SK-N-MC (cell line): ENCODE data around the gene TMEM247.

Source experiments
- DNase-seq: peaks from one replicate; pipeline ENCODE4 v3.0.0-alpha.2; 2011; ENCODE audit warnings: low read depth, low spot score
- H3K27ac ChIP-seq: fragments of 200-600 bp; sonication (generic); 2 replicates; pipeline ENCODE4 v1.5.1; 2016; ENCODE audit warnings: mixed run types
- H3K36me3 ChIP-seq: fragments of 200-600 bp; sonication (generic); 2 replicates; pipeline ENCODE4 v1.6.1; 2017; ENCODE audit warnings: antibody characterized with exemption, low read length, mixed read lengths; ENCODE audit not compliant: insufficient read depth
- H3K4me3 ChIP-seq: fragments of 200-600 bp; sonication (generic); 2 replicates; pipeline ENCODE4 v1.5.1; 2016
- H3K9ac ChIP-seq: fragments of 200-600 bp; sonication (generic); 2 replicates; pipeline ENCODE4 v1.8.0; 2017; ENCODE audit warnings: mixed run types, mixed read lengths; ENCODE audit not compliant: insufficient read length
- H3K9me3 ChIP-seq: fragments of 200-600 bp; sonication (generic); 2 replicates; pipeline ENCODE4 v1.6.1; 2017; ENCODE audit warnings: low read depth, mild to moderate bottlenecking, antibody characterized with exemption, low read length, moderate library complexity, mixed read lengths
- EZH2 ChIP-seq: fragments of 200-600 bp; sonication (generic); IDR thresholded peaks from one replicate; pipeline ENCODE4 v1.6.1; 2017; ENCODE audit warnings: antibody characterized with exemption
- FOXP2 ChIP-seq: optimal IDR thresholded peaks from 2 replicates; pipeline ENCODE3; 2011; ENCODE audit warnings: mild to moderate bottlenecking, moderate library complexity; ENCODE audit not compliant: insufficient read depth; ENCODE audit errors: extremely low read length, control extremely low read depth
- POLR2AphosphoS5 ChIP-seq: IDR thresholded peaks from 2 replicates; pipeline ENCODE4 v1.6.1; 2012; ENCODE audit warnings: mild to moderate bottlenecking, low read depth, low read length, borderline replicate concordance

TMEM247 gene

DNA sequence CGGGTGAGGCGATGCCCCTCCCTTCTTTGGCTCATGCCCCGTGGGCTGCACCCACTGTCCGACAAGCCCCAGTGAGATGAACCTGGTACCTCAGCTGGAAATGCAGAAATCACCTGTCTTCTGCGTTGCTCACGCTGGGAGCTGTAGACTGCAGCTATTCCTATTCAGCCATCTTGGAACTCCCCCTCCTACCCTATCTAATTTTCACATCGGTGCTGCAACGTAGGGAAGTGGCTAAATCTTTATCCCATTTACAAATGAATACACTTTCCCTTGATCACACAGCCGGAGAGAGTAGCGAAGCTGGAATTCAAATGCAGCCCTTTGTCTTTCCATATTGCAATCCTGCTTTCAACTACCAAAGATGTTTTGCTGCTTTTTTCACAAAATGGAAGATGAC, 1.4 kb upstream of the TMEM247 start:
- Histone ChIP-seq H3K4me3 (no peak overlapping the region), H3K27ac (no peak overlapping the region), H3K9ac (no peak overlapping the region), H3K36me3 (no peaks in the 10 kb centered on the region), H3K9me3 (no peaks in the 10 kb centered on the region)
- no peak for TF ChIP-seq POLR2AphosphoS5
- TF ChIP-seq EZH2 = no peak
- no peak for TF ChIP-seq FOXP2
- no peak for DNase-seq

- Histone ChIP-seq H3K9me3 (no peaks in the 10 kb centered on the region), H3K4me3 (no peak overlapping the region), H3K9ac (no peak overlapping the region), H3K36me3 (no peaks in the 10 kb centered on the region), H3K27ac (no peak overlapping the region)
- no peak for DNase-seq
- TF ChIP-seq EZH2 (no peak), FOXP2 (no peak), POLR2AphosphoS5 (no peak)
These were observed 1.2 kb downstream of the TMEM247 start for GRCh38 chr2:46480562-46480961.

DNA sequence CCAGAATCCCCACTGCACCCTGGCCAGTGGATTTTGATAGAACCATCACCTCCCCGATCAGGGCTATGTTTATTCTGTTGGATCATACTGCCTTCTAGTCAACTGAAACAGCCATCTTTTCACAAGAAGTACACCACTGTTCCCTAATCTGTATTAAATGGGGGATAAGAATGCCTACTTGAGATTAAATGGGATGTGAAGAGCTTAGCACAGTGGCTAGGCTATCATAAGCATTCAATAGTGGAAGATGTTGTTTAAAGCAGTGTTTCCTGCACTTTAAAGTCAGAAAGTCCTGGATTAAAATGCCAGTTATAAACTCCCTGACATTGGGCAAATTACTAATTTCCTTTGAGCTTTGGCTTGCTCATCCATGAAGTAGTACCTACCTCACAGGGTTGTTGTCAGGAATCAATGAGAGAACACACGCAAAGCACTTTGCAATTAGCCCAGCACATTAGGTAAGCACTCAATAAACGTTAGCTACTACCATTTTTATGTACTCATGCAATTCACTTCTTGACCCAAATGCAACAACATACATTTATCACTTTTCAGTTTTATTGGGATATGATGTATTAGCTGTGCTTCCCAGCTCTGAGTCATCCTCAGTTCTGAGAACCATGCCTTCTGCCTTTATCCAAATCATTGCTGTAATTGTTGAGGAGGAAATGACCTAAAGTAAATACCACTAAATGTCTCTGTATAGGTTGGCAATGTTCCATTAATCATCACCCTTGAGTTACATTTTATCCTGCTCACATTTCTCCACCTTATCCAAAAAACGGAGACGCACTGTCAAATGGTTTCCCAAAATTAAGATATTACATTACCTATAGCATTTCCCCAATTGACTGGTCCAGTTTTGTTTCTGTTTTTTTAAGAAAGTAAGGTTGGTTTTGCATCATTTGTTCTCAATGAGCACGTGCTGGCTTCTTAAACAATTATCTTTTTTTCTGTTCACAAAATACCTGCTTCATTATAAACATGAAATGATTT, 2.1 kb downstream of the TMEM247 start:
- Histone ChIP-seq H3K9ac (no peak overlapping the region), H3K4me3 (no peak overlapping the region), H3K9me3 (no peaks in the 10 kb centered on the region), H3K36me3 (no peaks in the 10 kb centered on the region), H3K27ac (no peak overlapping the region)
- DNase-seq = no peak
- no peak for TF ChIP-seq EZH2
- no peak for TF ChIP-seq FOXP2
- TF ChIP-seq POLR2AphosphoS5 = no peak

DNA sequence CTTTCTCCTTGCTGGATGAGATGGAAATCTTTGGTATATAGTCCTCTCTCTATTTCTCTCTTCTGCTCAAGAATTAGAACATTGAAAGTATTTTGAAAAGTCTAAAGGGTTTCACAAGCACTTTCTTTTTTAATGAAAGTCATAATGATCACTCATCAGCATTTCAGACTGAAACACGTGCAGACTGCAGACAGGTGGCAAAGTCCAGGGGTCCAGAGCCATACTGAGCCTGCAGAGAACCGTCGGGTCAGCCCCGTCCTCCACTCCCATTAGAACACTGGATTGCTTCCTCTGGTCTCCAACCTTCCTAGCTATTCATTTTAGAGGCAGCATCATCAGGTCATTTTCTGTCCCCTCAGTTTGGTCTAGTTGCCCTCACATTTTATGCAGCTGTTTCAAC, 3.1 kb downstream of the TMEM247 start:
- TF ChIP-seq POLR2AphosphoS5 (no peak), FOXP2 (no peak), EZH2 (no peak)
- Histone ChIP-seq H3K4me3 (no peak overlapping the region), H3K9me3 (no peaks in the 10 kb centered on the region), H3K36me3 (no peaks in the 10 kb centered on the region), H3K9ac (no peak overlapping the region), H3K27ac (no peak overlapping the region)
- DNase-seq = no peak

- H3K27ac ChIP-seq = no peak overlapping the region
- no peak overlapping the region for H3K9ac ChIP-seq
- H3K9me3 ChIP-seq = no peaks in the 10 kb centered on the region
- H3K36me3 ChIP-seq = no peaks in the 10 kb centered on the region
- DNase-seq = no peak
- no peak overlapping the region for H3K4me3 ChIP-seq
- TF ChIP-seq EZH2 (no peak), FOXP2 (no peak), POLR2AphosphoS5 (no peak)
These were observed 5.6 kb downstream of the TMEM247 start for GRCh38 chr2:46485002-46485401.

DNA sequence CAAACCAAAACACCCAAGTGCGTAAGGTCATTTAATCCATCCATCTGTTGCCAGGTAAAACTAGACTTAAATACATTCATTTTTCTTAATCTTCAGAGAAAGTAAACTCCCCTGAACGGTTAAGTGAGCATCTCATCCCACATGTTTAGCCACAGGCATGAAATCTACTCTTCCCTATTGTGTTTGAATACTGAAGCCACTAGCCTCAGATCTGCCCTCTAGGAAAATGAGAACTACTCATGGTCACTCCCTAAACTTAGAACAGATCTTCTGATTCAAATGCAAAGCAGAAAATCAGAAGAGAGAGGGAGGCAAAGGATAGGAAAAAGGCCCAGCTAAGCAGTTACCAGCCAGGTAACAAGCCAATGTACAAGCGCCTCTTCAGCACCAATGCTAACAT, 7.1 kb downstream of the TMEM247 start:
- no peak overlapping the region for H3K9ac ChIP-seq
- no peak for TF ChIP-seq EZH2
- TF ChIP-seq FOXP2 = no peak
- TF ChIP-seq POLR2AphosphoS5 = no peak
- no peak overlapping the region for H3K4me3 ChIP-seq
- no peak for DNase-seq
- no peaks in the 10 kb centered on the region for H3K36me3 ChIP-seq
- no peaks in the 10 kb centered on the region for H3K9me3 ChIP-seq
- H3K27ac ChIP-seq = no peak overlapping the region

DNA sequence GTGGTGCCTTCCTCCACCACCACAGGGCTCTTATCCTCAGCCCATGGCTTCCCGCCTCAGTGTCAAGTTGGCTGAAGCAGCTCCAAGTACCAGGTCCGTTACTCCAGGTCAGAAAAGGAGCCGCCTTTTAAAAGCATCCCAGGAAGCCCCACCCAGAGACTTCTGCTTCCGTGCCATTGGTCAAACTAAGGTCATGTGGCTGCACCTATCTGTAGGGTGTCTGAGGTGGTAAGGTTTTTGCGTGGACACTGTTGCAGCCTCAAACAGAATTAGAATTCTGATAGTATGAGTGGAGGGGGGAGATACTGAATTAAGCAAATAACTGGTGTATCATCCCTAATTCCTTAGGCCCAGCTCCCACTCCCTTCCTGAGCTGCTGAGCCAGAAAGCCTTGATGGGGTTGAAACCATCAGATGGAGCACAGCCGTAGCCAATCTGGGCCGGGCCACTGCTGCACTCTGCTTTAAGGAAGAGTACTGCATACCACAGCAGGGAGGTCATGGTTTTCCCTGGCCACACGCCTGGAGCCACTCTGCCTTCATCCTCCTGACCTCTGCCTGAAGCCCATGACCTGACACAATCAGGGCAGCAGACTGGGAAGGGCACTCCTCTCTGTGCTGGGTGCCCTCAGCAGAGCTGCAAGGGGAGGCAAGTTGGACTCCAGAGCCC, 8.4 kb downstream of the TMEM247 start:
- Histone ChIP-seq H3K9me3 (no peaks in the 10 kb centered on the region), H3K4me3 (no peak overlapping the region), H3K36me3 (no peaks in the 10 kb centered on the region), H3K9ac (no peak overlapping the region), H3K27ac (no peak overlapping the region)
- TF ChIP-seq POLR2AphosphoS5 (no peak), FOXP2 (no peak), EZH2 (no peak)
- no peak for DNase-seq

DNA sequence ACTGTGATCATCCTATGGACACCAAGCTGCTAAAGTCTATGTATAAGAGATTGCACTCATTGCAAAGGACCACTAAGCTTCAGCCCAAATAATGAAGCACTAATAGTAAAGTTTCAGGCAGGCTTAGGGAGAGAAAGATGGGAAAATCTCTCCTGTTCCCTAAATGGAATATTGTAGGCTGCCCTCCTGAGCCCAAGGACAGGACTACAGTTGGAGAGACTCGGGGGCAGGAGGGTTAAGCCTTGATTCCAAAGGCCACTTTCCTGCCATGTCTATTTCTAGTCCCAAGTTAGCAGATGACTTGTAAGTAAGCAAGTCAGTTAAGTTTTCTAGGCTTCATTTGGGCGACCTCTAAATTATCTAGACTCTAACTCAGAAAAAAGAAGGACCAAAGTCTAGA, 9.0 kb downstream of the TMEM247 start:
- no peaks in the 10 kb centered on the region for H3K9me3 ChIP-seq
- no peak overlapping the region for H3K4me3 ChIP-seq
- H3K27ac ChIP-seq = no peak overlapping the region
- H3K9ac ChIP-seq = no peak overlapping the region
- no peak for TF ChIP-seq EZH2
- no peak for TF ChIP-seq POLR2AphosphoS5
- TF ChIP-seq FOXP2 = no peak
- no peak for DNase-seq
- no peaks in the 10 kb centered on the region for H3K36me3 ChIP-seq
